Right lobe of liver (tissue), 6 donors: Measurements from ENCODE around the gene UNC5C. TPM values are rescaled to one million over a fixed set of nuclear protein-coding genes. Genes with fewer than 3 reads are reported as not detected.

ENCODE experiments used
- ATAC-seq, 4 donors: fragments of 200-7000 bp; cut with Tn5 transposase; one replicate each; pipeline ENCODE4 v1.9.1; 2020; ENCODE audit warnings: mild to moderate bottlenecking in 4 of 4, moderate library complexity in 4 of 4
- DNase-seq, 3 donors: peaks; one replicate each; pipeline ENCODE4 v3.0.0-alpha.2; 2020
- H3K27ac ChIP-seq, 3 donors: fragments of 200-600 bp; one replicate each; pipeline ENCODE4 v1.8.0; 2022
- H3K27me3 ChIP-seq, 2 donors: fragments of 200-600 bp; one replicate each; pipeline ENCODE4 v1.8.0; 2022
- H3K36me3 ChIP-seq, 4 donors: fragments of 200-600 bp; sonication (generic) in 1 of 4; one replicate each; pipeline versions ENCODE4 v1.5.1 to v1.8.0; 2017 to 2022; ENCODE audit warnings: control low read depth in 1 of 4
- H3K4me1 ChIP-seq, 4 donors: fragments of 200-600 bp; sonication (generic) in 1 of 4; one replicate each; pipeline versions ENCODE4 v1.5.1 to v1.8.0; 2017 to 2022; ENCODE audit warnings: control low read depth in 1 of 4
- H3K4me3 ChIP-seq, 3 donors: fragments of 200-600 bp; one replicate each; pipeline ENCODE4 v1.8.0; 2022
- H3K9me3 ChIP-seq, 4 donors: fragments of 200-600 bp; sonication (generic) in 1 of 4; one replicate each; pipeline versions ENCODE4 v1.5.1 to v1.8.0; 2017 to 2022; ENCODE audit warnings: control low read depth in 1 of 4
- POLR2A ChIP-seq: fragments of 450-650 bp; IDR thresholded peaks from one replicate; pipeline ENCODE4 v1.6.1; 2017; ENCODE audit warnings: antibody characterized with exemption, mild to moderate bottlenecking
- WGBS: methylation state at CpG from one replicate; pipeline ENCODE4 v1.1.6; 2018; ENCODE audit warnings: low coverage, low lambda C conversion rate; ENCODE audit not compliant: insufficient coverage; ENCODE audit errors: missing lambda C conversion rate; 5-methylcytosine and 5-hydroxymethylcytosine counted together
- intact Hi-C, 2 donors: fragments of 100-400 bp; cut with DNase I; formaldehyde crosslinking; loops; one replicate each; pipeline versions ENCODE4 v1.11.2 to v1.14.1; 2022
- total RNA-seq, 6 experiments: library from RNA; depleted of rRNA in 2 of 6; stranded (reverse); fragments of >200 nt in 2 of 6; fragmentation: NEBNext Ultra II Directional in 3 of 6; extraction: Animal tissue kit (Norgen Biotek cat#: 25700) in 3 of 6; gene quantifications; one replicate each; pipeline versions ENCODE4 v1.1.0 to v1.2.4, GENCODE V29; 2016 to 2023
- TF ChIP-seq, protein P1 (sequence below), 4 donors: fragments of 200-600 bp in 3 of 4; fragments of 450-650 bp in 1 of 4; IDR thresholded peaks; one replicate each; pipeline versions ENCODE4 v1.5.1 to v1.8.0; 2016 to 2022; ENCODE audit warnings: antibody characterized with exemption in 4 of 4, mild to moderate bottlenecking in 2 of 4
- donor health status: DM: no; HTN: yes; CAD: no.
- donor health status: DM: no; HTN: no; CAD: no.
- donor health status: DM: no; HTN: no; CAD: no.
- donor health status: DM: no; HTN: yes; CAD: no.
- donor health status: DM: no; HTN: yes; CAD: no.

Gene UNC5C
- total RNA-seq, 6 experiments from 2014 or later, result 0.50 to 0.71 (median 0.63) TPM

DNA sequence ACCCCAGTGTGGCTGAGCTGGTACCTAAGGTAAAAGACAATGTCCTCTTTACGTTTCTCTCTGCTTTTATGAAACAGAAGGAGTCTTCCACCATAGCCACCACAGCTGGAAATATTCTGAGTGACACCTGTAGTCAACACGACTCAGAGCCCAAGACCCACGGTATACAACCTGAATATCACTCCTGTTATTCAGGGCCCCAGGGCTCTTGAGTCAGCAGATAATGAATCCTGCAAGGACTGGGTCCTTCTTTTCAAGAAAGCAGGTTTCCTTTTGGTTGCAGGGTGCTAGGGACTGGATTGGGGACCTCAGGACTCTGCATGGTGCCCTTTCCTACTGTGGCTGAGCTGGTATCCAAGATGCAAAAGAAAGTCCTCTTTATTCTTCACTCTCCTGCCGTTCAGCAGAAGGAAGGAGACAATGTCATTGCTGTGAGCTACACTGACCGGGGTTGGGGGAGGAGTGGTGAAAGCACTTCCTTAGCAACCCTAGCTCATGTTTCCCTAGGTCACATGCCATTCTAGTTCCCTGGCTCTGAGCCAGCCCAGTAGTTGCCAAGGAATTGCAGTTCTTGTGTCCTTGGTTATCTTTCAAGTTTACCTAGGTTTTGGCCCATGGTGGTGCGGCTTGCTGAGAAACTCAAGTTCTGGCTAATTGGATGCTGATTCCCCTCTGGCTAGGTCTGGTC lies 23.7 kb upstream of the UNC5C start:
- intact Hi-C loops, result no loop called here
- Histone ChIP-seq H3K27me3 (no peaks in the 10 kb centered on the region), H3K4me3 (no peak overlapping the region), H3K27ac (no peak overlapping the region), H3K9me3 (no peaks in the 10 kb centered on the region), H3K4me1 (no peaks in the 10 kb centered on the region), H3K36me3 (no peaks in the 10 kb centered on the region)
- peak; percentile 23 to 56 (median 49) for DNase-seq
- 15% methylated on average over 5 of the region's 6 CpGs for WGBS
- ATAC-seq, result peak; percentile 53 to 73 (median 62)
- TF ChIP-seq, protein P1, sequence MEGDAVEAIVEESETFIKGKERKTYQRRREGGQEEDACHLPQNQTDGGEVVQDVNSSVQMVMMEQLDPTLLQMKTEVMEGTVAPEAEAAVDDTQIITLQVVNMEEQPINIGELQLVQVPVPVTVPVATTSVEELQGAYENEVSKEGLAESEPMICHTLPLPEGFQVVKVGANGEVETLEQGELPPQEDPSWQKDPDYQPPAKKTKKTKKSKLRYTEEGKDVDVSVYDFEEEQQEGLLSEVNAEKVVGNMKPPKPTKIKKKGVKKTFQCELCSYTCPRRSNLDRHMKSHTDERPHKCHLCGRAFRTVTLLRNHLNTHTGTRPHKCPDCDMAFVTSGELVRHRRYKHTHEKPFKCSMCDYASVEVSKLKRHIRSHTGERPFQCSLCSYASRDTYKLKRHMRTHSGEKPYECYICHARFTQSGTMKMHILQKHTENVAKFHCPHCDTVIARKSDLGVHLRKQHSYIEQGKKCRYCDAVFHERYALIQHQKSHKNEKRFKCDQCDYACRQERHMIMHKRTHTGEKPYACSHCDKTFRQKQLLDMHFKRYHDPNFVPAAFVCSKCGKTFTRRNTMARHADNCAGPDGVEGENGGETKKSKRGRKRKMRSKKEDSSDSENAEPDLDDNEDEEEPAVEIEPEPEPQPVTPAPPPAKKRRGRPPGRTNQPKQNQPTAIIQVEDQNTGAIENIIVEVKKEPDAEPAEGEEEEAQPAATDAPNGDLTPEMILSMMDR (IDR thresholded peaks at IDR 0.05), result no peak
- no peak for TF ChIP-seq POLR2A

DNA sequence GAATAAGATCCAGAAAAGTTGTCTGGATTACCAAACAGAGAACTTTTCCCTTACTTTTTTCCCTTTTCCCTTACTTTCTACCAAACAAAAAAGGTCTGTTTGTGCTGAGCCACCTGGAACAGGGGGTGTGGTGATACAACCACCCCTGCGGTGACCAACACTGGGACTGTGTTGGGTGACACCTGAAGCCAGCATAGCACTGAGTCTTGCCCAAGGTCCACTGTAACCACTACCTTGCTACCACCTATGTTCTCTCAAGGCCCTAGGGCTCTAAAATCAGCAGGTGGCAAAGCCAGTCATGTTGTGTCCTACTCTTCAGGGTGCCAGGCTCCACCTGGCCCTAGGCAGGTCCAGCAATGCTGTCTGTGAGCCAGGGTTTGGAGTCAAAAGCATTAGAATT lies 22.8 kb upstream of the UNC5C start:
- WGBS, result 56% methylated on average over 1 of the region's 1 CpG
- no peak for DNase-seq
- no peaks in the 10 kb centered on the region for H3K36me3 ChIP-seq
- ATAC-seq, result no peak
- H3K27me3 ChIP-seq, result no peaks in the 10 kb centered on the region
- H3K4me1 ChIP-seq, result no peaks in the 10 kb centered on the region
- no peak for TF ChIP-seq POLR2A
- TF ChIP-seq, protein P1 (IDR thresholded peaks at IDR 0.05), result no peak
- H3K27ac ChIP-seq, result no peak overlapping the region
- intact Hi-C loops, result no loop called here
- H3K4me3 ChIP-seq, result no peak overlapping the region
- no peaks in the 10 kb centered on the region for H3K9me3 ChIP-seq

DNA sequence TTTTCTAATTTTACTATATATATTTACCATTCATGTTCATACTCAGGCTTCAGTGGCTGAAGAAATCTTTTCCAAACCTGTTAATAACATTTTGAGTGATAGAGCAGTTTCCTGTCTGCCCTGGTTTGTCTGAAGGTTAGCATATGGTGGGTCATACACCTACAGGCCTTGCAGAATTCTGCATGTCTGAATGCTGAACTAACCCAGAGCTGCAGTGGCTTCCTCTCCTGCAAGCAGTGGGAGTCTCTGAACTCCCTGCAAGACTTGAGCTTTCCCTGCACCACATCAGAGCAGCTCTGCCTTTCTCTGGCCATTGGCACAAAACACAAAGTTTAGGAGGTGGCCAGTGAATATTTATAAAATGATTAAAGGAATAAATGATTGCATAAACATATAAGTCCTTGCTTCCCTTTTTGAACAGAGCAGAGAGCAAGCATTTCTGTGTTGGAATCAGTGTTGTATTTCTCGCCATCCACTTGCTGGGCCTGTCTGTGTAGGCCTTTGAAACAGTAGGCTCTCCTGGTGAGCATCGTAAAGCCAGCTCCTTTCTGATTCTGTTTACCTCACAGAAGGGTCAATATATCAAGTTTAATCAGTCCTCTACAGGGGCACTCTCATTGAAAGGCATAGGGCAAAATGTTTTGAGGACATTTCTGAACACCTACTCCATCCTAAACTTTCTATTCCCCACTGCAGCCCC lies 15.0 kb upstream of the UNC5C start:
- Histone ChIP-seq H3K36me3 (no peaks in the 10 kb centered on the region), H3K27ac (no peak overlapping the region), H3K4me1 (no peaks in the 10 kb centered on the region), H3K9me3 (no peaks in the 10 kb centered on the region), H3K27me3 (no peaks in the 10 kb centered on the region), H3K4me3 (no peak overlapping the region)
- 53% methylated on average over 2 of the region's 2 CpGs for WGBS
- ATAC-seq (no peak), DNase-seq (no peak)
- TF ChIP-seq, protein P1 (IDR thresholded peaks at IDR 0.05), result no peak
- intact Hi-C loops, result no loop called here

DNA sequence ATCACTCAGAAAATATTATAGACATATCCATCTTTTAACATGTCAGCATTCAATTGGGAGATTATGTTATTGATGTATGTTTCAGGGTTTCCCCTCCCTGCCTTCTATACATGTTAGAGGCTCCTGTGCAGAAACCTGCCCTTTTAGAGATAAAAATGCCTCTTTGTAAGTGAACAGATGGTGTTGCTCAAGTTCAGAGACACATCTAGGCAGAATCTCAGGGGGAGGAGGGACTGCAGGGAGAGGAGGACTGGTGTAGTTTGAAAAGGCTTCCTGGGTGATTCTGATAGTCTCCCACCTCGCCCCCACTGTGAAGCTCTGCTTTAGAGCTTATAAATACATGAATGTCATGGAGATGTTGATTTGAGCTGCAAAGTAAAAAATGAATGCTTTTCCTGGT lies 12.0 kb upstream of the UNC5C start:
- H3K36me3 ChIP-seq, result no peaks in the 10 kb centered on the region
- ATAC-seq, result no peak
- 45% methylated on average over 1 of the region's 1 CpG for WGBS
- no peak for TF ChIP-seq POLR2A
- TF ChIP-seq, protein P1 (IDR thresholded peaks at IDR 0.05), result no peak
- H3K9me3 ChIP-seq, result no peaks in the 10 kb centered on the region
- intact Hi-C loops, result no loop called here
- no peak for DNase-seq
- no peak overlapping the region for H3K4me3 ChIP-seq
- no peaks in the 10 kb centered on the region for H3K4me1 ChIP-seq
- H3K27ac ChIP-seq, result no peak overlapping the region
- no peaks in the 10 kb centered on the region for H3K27me3 ChIP-seq
